Omental fat pad (tissue), 4 donors: ENCODE results near the gene ATP2B1. TPM values are rescaled to one million over a fixed set of nuclear protein-coding genes. Genes with fewer than 3 reads are reported as not detected.
A peak's percentile ranks its signal among the peaks of the same experiment; 100 is the strongest.

Experiments
- ATAC-seq: fragments of 150-250 bp; one replicate; pipeline ENCODE4 v1.9.1; 2016; ENCODE audit warnings: mild to moderate bottlenecking, moderate library complexity; ENCODE audit not compliant: low FRiP score
- DNase-seq: peaks from one replicate; pipeline ENCODE4 v3.0.0-alpha.2; 2019; ENCODE audit warnings: low spot score
- CTCF ChIP-seq, 3 donors: fragments of 450-650 bp; IDR thresholded peaks; one replicate each; pipeline ENCODE4 v1.5.1; 2016 to 2017; ENCODE audit warnings: antibody characterized with exemption in 3 of 3, mild to moderate bottlenecking in 3 of 3, moderate library complexity in 2 of 3
- total RNA-seq, 4 donors: library from RNA; depleted of rRNA; stranded (reverse); fragments of >200 nt; gene quantifications; one replicate each; pipeline ENCODE4 v1.1.0, GENCODE V29; 2016

Gene ATP2B1
- total RNA-seq, 4 donors from 2014 or later, result 29.5 to 116 (median 68.4) TPM

GRCh38 chr12:89663577-89664357 is 44.9 kb downstream of the ATP2B1 start:
- no peak for TF ChIP-seq CTCF (IDR thresholded peaks at IDR 0.05)
- DNase-seq (no peak), ATAC-seq (peak; percentile 72)

- TF ChIP-seq CTCF (IDR thresholded peaks at IDR 0.05), result no peak
- ATAC-seq, result no peak
- DNase-seq, result no peak
Observed at GRCh38 chr12:89662623-89663022, 46.0 kb downstream of the ATP2B1 start.

GRCh38 chr12:89661706-89662330 is 46.8 kb downstream of the ATP2B1 start:
- no peak for ATAC-seq
- DNase-seq, result no peak
- no peak for TF ChIP-seq CTCF (IDR thresholded peaks at IDR 0.05)

- no peak for TF ChIP-seq CTCF (IDR thresholded peaks at IDR 0.05)
- DNase-seq (no peak), ATAC-seq (no peak)
Observed at GRCh38 chr12:89657739-89658138, 50.9 kb downstream of the ATP2B1 start.

GRCh38 chr12:89657066-89657465 is 51.6 kb downstream of the ATP2B1 start:
- ATAC-seq, result no peak
- no peak for DNase-seq
- no peak for TF ChIP-seq CTCF (IDR thresholded peaks at IDR 0.05)

- ATAC-seq (no peak), DNase-seq (no peak)
- no peak for TF ChIP-seq CTCF (IDR thresholded peaks at IDR 0.05)
Observed at GRCh38 chr12:89655841-89656240, 52.8 kb downstream of the ATP2B1 start.

- no peak for TF ChIP-seq CTCF (IDR thresholded peaks at IDR 0.05)
- DNase-seq (no peak), ATAC-seq (no peak)
Observed at GRCh38 chr12:89651192-89651591, 57.4 kb downstream of the ATP2B1 start.
